ENCODE data around the gene TNS4.

DNA sequence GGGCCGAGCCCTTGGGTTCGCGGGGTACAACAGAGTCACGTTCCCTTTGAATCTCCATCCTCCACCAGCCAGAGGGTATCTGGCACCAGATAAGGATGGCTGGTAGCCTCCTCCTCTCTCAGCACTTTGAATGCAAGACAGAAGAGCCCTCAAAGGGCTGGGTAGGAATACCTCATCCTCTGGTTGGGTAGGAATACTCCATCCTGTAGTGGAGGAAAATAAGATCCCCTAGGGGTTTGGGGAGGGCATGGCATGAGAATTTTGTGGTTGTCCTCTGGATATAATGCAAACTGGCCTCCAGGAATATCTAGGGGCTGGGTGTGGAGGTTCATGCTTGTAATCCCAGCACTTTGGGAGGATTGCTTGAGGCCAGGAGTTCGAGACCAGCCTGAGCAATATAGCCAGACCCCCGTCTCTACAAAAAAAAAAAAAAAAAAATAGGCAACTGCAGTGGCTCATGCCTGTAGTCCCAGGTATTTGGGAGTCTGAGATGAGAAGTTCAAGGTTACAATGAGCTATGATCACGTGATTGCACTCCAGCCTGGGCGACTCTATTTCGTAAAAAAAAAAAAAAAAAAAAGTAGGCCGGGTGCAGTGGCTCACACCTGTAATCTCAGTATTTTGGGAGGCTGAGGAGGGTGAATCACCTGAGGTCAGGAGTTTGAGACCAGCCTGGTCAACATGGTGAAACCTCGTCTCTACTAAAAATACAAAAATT lies 55.5 kb downstream of the TNS4 start:
- TF ChIP-seq, protein P1, sequence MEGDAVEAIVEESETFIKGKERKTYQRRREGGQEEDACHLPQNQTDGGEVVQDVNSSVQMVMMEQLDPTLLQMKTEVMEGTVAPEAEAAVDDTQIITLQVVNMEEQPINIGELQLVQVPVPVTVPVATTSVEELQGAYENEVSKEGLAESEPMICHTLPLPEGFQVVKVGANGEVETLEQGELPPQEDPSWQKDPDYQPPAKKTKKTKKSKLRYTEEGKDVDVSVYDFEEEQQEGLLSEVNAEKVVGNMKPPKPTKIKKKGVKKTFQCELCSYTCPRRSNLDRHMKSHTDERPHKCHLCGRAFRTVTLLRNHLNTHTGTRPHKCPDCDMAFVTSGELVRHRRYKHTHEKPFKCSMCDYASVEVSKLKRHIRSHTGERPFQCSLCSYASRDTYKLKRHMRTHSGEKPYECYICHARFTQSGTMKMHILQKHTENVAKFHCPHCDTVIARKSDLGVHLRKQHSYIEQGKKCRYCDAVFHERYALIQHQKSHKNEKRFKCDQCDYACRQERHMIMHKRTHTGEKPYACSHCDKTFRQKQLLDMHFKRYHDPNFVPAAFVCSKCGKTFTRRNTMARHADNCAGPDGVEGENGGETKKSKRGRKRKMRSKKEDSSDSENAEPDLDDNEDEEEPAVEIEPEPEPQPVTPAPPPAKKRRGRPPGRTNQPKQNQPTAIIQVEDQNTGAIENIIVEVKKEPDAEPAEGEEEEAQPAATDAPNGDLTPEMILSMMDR (IDR thresholded peaks at IDR 0.05; ENCODE audit: insufficient read depth, low read length), result no peak
- no peak for TF ChIP-seq SPI1 (IDR thresholded peaks at IDR 0.05; ENCODE audit: borderline replicate concordance, low read depth)
- no peak for TF ChIP-seq POLR2AphosphoS5 (IDR thresholded peaks at IDR 0.05; ENCODE audit: low read depth)

Measured in HL-60 (cell line).